ENCODE measurements around the gene SESN1.

SESN1 gene

DNA sequence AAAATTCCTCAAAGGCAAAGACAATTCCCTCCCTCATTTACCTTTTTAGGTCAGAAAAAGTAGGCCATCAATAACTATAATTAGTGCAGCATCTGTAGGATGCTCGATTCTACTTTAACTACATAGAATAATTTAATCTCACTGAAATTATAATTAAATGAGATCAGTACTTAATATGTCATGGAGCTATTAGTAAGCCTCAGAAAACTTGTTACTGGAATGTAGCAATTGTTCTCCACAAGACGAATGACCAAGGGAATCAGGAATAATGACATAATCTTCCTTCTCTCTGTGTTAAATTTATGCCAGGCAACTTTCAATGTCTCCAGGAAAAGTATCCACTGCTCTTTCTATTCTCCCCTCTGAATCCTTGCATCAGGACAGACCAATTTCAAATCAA, 34.1 kb downstream of the SESN1 start:
- DNase-seq (ENCODE audit: low read depth in 1 of 2, low spot score in 1 of 2) = no peak
- no peak overlapping the region for H3K4me3 ChIP-seq (replicated peaks; ENCODE audit: insufficient read depth, low read length)
- H3K27me3 ChIP-seq (ENCODE audit: insufficient read depth, poor library complexity, severe bottlenecking) = no peaks in the 10 kb centered on the region
- TF ChIP-seq SPI1 (IDR thresholded peaks at IDR 0.05; ENCODE audit: borderline replicate concordance, low read depth) (no peak), GABPA (IDR thresholded peaks at IDR 0.05; ENCODE audit: low read depth) (no peak), POLR2AphosphoS5 (IDR thresholded peaks at IDR 0.05; ENCODE audit: low read depth) (no peak), CTCF (IDR thresholded peaks at IDR 0.05; ENCODE audit: insufficient read depth, low read length) (no peak), REST (IDR thresholded peaks at IDR 0.05; ENCODE audit: insufficient replicate concordance, low read depth) (no peak)
- no peak overlapping the region for H3K27ac ChIP-seq (replicated peaks)

GRCh38 chr6:109059571-109060021, 35.0 kb downstream of the SESN1 start:
- Histone ChIP-seq H3K4me3 (replicated peaks; ENCODE audit: insufficient read depth, low read length) (no peak overlapping the region), H3K27me3 (ENCODE audit: insufficient read depth, poor library complexity, severe bottlenecking) (no peaks in the 10 kb centered on the region), H3K27ac (replicated peaks) (peak overlapping the region; percentile 54)
- DNase-seq (ENCODE audit: low read depth in 1 of 2, low spot score in 1 of 2) = peak in 1 of 2 experiments; percentile 42
- TF ChIP-seq CTCF (IDR thresholded peaks at IDR 0.05; ENCODE audit: insufficient read depth, low read length) (no peak), SPI1 (IDR thresholded peaks at IDR 0.05; ENCODE audit: borderline replicate concordance, low read depth) (peak; percentile 86)

DNA sequence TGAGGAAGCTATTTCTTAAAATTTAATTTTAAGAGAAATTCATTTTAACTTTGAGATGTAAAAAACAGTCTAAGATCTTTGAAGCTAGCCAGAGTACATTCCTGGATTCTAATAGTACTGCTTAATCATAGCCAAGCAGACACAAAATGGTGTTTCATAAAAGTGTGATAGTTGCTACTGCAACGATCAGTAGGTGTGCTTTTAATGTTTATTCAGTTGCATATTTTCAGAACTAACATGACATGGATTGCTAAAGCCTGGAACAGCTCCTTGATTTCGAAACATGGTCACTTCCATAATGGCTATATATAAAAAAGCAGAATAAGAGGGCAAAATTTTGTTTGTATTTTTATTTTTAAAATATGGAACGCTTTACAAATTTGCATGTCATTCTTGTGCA, 35.5 kb downstream of the SESN1 start:
- no peaks in the 10 kb centered on the region for H3K27me3 ChIP-seq (ENCODE audit: insufficient read depth, poor library complexity, severe bottlenecking)
- peak overlapping the region; percentile 54 for H3K27ac ChIP-seq (replicated peaks)
- H3K4me3 ChIP-seq (replicated peaks; ENCODE audit: insufficient read depth, low read length) = no peak overlapping the region
- peak in 1 of 2 experiments; percentile 21 for DNase-seq (ENCODE audit: low read depth in 1 of 2, low spot score in 1 of 2)
- no peak for TF ChIP-seq SPI1 (IDR thresholded peaks at IDR 0.05; ENCODE audit: borderline replicate concordance, low read depth)
- TF ChIP-seq POLR2AphosphoS5 (IDR thresholded peaks at IDR 0.05; ENCODE audit: low read depth) = no peak
- TF ChIP-seq REST (IDR thresholded peaks at IDR 0.05; ENCODE audit: insufficient replicate concordance, low read depth) = peak; percentile 23
- no peak for TF ChIP-seq GABPA (IDR thresholded peaks at IDR 0.05; ENCODE audit: low read depth)
- no peak for TF ChIP-seq CTCF (IDR thresholded peaks at IDR 0.05; ENCODE audit: insufficient read depth, low read length)

- H3K4me3 ChIP-seq (replicated peaks; ENCODE audit: insufficient read depth, low read length) = no peak overlapping the region
- H3K27me3 ChIP-seq (ENCODE audit: insufficient read depth, poor library complexity, severe bottlenecking) = no peaks in the 10 kb centered on the region
- H3K27ac ChIP-seq (replicated peaks) = peak overlapping the region; percentile 54
- TF ChIP-seq CTCF (IDR thresholded peaks at IDR 0.05; ENCODE audit: insufficient read depth, low read length) = no peak
- TF ChIP-seq REST (IDR thresholded peaks at IDR 0.05; ENCODE audit: insufficient replicate concordance, low read depth) = no peak
- no peak for TF ChIP-seq POLR2AphosphoS5 (IDR thresholded peaks at IDR 0.05; ENCODE audit: low read depth)
- TF ChIP-seq SPI1 (IDR thresholded peaks at IDR 0.05; ENCODE audit: borderline replicate concordance, low read depth) = no peak
- no peak for TF ChIP-seq GABPA (IDR thresholded peaks at IDR 0.05; ENCODE audit: low read depth)
- no peak for DNase-seq (ENCODE audit: low read depth in 1 of 2, low spot score in 1 of 2)
These were observed 36.0 kb downstream of the SESN1 start for GRCh38 chr6:109058620-109059019.

Data from HL-60 (cell line).